Measurements from ENCODE around the gene TAS2R14.

TAS2R14 gene

DNA sequence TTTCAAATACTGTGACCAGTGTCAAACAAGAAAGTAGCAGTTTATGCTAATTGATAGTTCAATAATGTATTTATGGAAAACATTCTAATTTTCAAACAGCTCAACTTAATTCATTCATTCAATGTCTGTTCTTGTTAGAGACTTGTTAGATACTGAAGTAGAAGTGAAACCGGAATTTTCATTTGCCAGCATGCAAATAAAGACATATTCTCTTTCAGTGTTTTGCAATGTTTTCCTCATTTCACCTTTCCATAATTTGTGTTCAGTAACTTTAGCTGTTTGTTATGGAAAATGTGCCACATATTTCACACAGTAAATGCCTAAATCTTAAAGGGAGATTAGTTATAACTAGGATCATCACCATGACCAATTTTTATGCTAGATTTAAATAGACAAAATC lies 26.4 kb upstream of the TAS2R14 start:
- DNase-seq (ENCODE audit: insufficient read length, low spot score) (no peak), FAIRE-seq (peak; percentile 25)
- TF ChIP-seq, protein P1, sequence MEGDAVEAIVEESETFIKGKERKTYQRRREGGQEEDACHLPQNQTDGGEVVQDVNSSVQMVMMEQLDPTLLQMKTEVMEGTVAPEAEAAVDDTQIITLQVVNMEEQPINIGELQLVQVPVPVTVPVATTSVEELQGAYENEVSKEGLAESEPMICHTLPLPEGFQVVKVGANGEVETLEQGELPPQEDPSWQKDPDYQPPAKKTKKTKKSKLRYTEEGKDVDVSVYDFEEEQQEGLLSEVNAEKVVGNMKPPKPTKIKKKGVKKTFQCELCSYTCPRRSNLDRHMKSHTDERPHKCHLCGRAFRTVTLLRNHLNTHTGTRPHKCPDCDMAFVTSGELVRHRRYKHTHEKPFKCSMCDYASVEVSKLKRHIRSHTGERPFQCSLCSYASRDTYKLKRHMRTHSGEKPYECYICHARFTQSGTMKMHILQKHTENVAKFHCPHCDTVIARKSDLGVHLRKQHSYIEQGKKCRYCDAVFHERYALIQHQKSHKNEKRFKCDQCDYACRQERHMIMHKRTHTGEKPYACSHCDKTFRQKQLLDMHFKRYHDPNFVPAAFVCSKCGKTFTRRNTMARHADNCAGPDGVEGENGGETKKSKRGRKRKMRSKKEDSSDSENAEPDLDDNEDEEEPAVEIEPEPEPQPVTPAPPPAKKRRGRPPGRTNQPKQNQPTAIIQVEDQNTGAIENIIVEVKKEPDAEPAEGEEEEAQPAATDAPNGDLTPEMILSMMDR (IDR thresholded peaks at IDR 0.05; ENCODE audit: insufficient read depth, missing control alignments) = no peak

DNA sequence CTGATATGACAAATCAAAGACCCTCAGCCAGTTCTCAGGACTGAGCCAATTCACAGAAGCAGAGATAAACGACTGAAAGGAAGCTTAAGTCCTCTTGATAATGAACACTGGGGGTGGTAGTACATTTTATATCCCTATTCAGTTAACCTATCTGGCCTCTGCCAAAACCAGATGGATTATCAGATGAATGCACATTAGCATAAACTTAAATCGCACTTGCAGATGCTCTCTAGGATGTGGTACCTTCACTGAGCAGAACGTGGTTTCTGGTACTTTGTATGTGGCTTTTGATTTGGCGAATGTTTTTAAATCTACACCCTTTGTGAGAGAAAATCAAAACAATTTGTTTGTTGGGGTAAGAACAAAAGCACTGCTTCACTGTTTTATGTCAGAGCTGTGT lies 21.1 kb upstream of the TAS2R14 start:
- DNase-seq (ENCODE audit: insufficient read length, low spot score) (no peak), FAIRE-seq (no peak)
- TF ChIP-seq, protein P1 (IDR thresholded peaks at IDR 0.05; ENCODE audit: insufficient read depth, missing control alignments) = no peak

- TF ChIP-seq, protein P1 (IDR thresholded peaks at IDR 0.05; ENCODE audit: insufficient read depth, missing control alignments) = no peak
- DNase-seq (ENCODE audit: insufficient read length, low spot score) (no peak), FAIRE-seq (no peak)
Measured at GRCh38 chr12:10959804-10960203, 20.7 kb upstream of the TAS2R14 start.

DNA sequence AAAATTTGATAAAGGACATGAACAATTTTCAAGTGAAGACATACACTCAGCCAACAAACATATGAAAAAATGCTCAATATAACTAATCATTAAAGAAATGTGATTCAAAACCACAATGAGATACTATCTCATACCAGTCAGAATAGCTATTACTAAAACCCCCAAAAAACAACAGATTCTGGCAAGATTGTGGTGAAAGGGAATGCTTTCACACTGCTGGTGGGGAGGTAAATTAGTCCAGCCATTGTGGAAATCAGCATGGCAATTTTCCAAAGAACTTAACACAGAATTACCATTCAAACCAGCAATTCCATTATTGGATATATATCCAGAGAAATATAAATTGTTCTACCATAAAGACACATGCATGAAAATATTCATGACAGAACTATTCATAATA lies 18.7 kb upstream of the TAS2R14 start:
- DNase-seq (ENCODE audit: insufficient read length, low spot score) (no peak), FAIRE-seq (no peak)
- TF ChIP-seq, protein P1 (IDR thresholded peaks at IDR 0.05; ENCODE audit: insufficient read depth, missing control alignments) = no peak

- DNase-seq (ENCODE audit: insufficient read length, low spot score) (no peak), FAIRE-seq (no peak)
- TF ChIP-seq, protein P1 (IDR thresholded peaks at IDR 0.05; ENCODE audit: insufficient read depth, missing control alignments) = no peak
Measured at GRCh38 chr12:10956085-10956484, 17.0 kb upstream of the TAS2R14 start.

GRCh38 chr12:10952645-10953044 lies 13.6 kb upstream of the TAS2R14 start:
- FAIRE-seq = no peak
- DNase-seq (ENCODE audit: insufficient read length, low spot score) = no peak
- TF ChIP-seq, protein P1 (IDR thresholded peaks at IDR 0.05; ENCODE audit: insufficient read depth, missing control alignments) = no peak

DNA sequence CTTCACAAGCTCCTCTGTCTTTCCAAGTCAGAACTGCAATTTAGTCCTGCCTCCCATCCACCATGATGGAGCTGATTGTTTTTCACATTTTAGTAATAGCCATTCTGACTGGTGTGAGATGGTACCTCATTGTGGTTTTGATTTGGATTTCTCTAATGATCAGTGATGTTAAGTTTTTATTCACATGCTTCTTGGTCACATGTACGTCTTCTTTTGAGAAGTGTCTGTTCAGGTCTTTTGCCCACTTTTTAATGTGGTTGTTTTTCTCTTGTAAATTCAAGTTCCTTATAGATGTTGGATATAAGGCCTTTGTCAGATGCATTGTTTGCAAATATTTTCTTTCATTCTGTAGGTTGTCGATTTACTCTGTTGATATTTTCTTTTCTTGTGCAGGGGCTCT lies 4.1 kb upstream of the TAS2R14 start:
- TF ChIP-seq, protein P1 (IDR thresholded peaks at IDR 0.05; ENCODE audit: insufficient read depth, missing control alignments) = no peak
- no peak for DNase-seq (ENCODE audit: insufficient read length, low spot score)
- FAIRE-seq = no peak
